Activated B cell treated with CpG ODN at 0.5 μM for 24 hours (primary cell): Measurements from ENCODE around the gene KLRC3. TPM values are rescaled to one million over a fixed set of nuclear protein-coding genes. Genes with fewer than 3 reads are reported as not detected.
"Not testable (repeated sequence)": the region's sequence is repeated elsewhere in the genome, so short reads cannot be mapped to it uniquely, and the experiment has no call there.

Experiments used
- ATAC-seq: fragments of 200-7000 bp; cut with Tn5 transposase; one replicate; pipeline ENCODE4 v1.10.0; 2021; ENCODE audit warnings: low read depth, mild to moderate bottlenecking, moderate library complexity
- CTCF ChIA-PET: fragments of 350-600 bp; sonication (Branson Sonifier 250); formaldehyde crosslinking; loops from one replicate; lab custom pipeline; 2021; ENCODE audit warnings: antibody characterized with exemption; lab: Charles Lee
- POLR2A ChIA-PET: fragments of 350-600 bp; sonication (Branson Sonifier 250); formaldehyde crosslinking; loops from one replicate; lab custom pipeline; 2021; ENCODE audit warnings: antibody characterized with exemption; lab: Charles Lee
- DNase-seq: peaks from one replicate; pipeline ENCODE4 v3.0.0; 2022
- H3K27ac Mint-ChIP-seq: one replicate; pipeline ENCODE4 v1.8.0; 2020; ENCODE audit warnings: mixed read lengths
- H3K27me3 Mint-ChIP-seq: one replicate; pipeline ENCODE4 v1.8.0; 2021; ENCODE audit warnings: mixed read lengths
- H3K36me3 Mint-ChIP-seq: one replicate; pipeline ENCODE4 v1.8.0; 2021; ENCODE audit warnings: low read depth, mixed read lengths
- H3K4me1 Mint-ChIP-seq: one replicate; pipeline ENCODE4 v1.8.0; 2021; ENCODE audit warnings: mixed read lengths
- H3K4me3 Mint-ChIP-seq: one replicate; pipeline ENCODE4 v1.8.0; 2020; ENCODE audit warnings: mild to moderate bottlenecking, mixed read lengths
- H3K9me3 Mint-ChIP-seq: one replicate; pipeline ENCODE4 v1.8.0; 2020; ENCODE audit warnings: mixed read lengths
- intact Hi-C: fragments of 100-400 bp; cut with micrococcal nuclease; formaldehyde crosslinking; loops from one replicate; pipeline ENCODE4 v1.15.1; 2024
- total RNA-seq: library from RNA; stranded (reverse); gene quantifications from 2 replicates; pipeline ENCODE4 v1.2.3, GENCODE V29; 2022
- TF ChIP-seq, protein P1 (sequence below): fragments of 200-600 bp; IDR thresholded peaks from one replicate; pipeline ENCODE4 v1.8.0; 2022; ENCODE audit warnings: antibody characterized with exemption, mild to moderate bottlenecking

The KLRC3 gene
- total RNA-seq, 1 donor from 2014 or later: not detected

GRCh38 chr12:10393291-10393690 lies 27.1 kb downstream of the KLRC3 start:
- Mint-ChIP-seq H3K36me3 (no peaks in the 10 kb centered on the region), H3K27me3 (peaks cover 14% of the 10 kb centered on the region), H3K9me3 (no peaks in the 10 kb centered on the region), H3K4me3 (no peak overlapping the region), H3K27ac (no peak overlapping the region), H3K4me1 (peaks cover 38% of the 10 kb centered on the region)
- DNase-seq (no peak), ATAC-seq (no peak)
- TF ChIP-seq, protein P1, sequence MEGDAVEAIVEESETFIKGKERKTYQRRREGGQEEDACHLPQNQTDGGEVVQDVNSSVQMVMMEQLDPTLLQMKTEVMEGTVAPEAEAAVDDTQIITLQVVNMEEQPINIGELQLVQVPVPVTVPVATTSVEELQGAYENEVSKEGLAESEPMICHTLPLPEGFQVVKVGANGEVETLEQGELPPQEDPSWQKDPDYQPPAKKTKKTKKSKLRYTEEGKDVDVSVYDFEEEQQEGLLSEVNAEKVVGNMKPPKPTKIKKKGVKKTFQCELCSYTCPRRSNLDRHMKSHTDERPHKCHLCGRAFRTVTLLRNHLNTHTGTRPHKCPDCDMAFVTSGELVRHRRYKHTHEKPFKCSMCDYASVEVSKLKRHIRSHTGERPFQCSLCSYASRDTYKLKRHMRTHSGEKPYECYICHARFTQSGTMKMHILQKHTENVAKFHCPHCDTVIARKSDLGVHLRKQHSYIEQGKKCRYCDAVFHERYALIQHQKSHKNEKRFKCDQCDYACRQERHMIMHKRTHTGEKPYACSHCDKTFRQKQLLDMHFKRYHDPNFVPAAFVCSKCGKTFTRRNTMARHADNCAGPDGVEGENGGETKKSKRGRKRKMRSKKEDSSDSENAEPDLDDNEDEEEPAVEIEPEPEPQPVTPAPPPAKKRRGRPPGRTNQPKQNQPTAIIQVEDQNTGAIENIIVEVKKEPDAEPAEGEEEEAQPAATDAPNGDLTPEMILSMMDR: no peak
- ChIA-PET POLR2A (interaction anchor here (0.6 kb wide), 1 partner anchor 29 kb away, joined by 3 read pairs; no protein-coding TSS in a partner anchor), CTCF (no interaction called here)
- intact Hi-C loops: no loop called here

- peaks cover 9% of the 10 kb centered on the region for H3K27me3 Mint-ChIP-seq
- TF ChIP-seq, protein P1: no peak
- no peak for ATAC-seq
- CTCF ChIA-PET: no interaction called here
- H3K4me1 Mint-ChIP-seq: peaks cover 38% of the 10 kb centered on the region
- no peaks in the 10 kb centered on the region for H3K9me3 Mint-ChIP-seq
- H3K27ac Mint-ChIP-seq: no peak overlapping the region
- POLR2A ChIA-PET: interaction anchor here (0.6 kb wide), 1 partner anchor 28 kb away, joined by 3 read pairs; no protein-coding TSS in a partner anchor
- DNase-seq: no peak
- no peak overlapping the region for H3K4me3 Mint-ChIP-seq
- intact Hi-C loops: no loop called here
- no peaks in the 10 kb centered on the region for H3K36me3 Mint-ChIP-seq
Measured at GRCh38 chr12:10392394-10392930, 27.9 kb downstream of the KLRC3 start.

- H3K4me3 Mint-ChIP-seq, DNase-seq, ATAC-seq, H3K9me3 Mint-ChIP-seq, H3K27ac Mint-ChIP-seq, H3K36me3 Mint-ChIP-seq, POLR2A ChIA-PET, intact Hi-C loops, H3K27me3 Mint-ChIP-seq, CTCF ChIA-PET: not testable (repeated sequence)
- H3K4me1 Mint-ChIP-seq: peaks cover 36% of the 10 kb centered on the region
Measured at GRCh38 chr12:10390991-10391390, 29.4 kb downstream of the KLRC3 start.

GRCh38 chr12:10389904-10390303 lies 30.5 kb downstream of the KLRC3 start, which contains the start of gene KLRK1:
KLRK1 (minus strand) TSS chr12:10390041; CDS start chr12:10388810, 1,231 bp downstream.
- POLR2A ChIA-PET: no interaction called here
- ATAC-seq (no peak), DNase-seq (no peak)
- CTCF ChIA-PET: no interaction called here
- Mint-ChIP-seq H3K27ac (no peak within 1 kb of the TSS), H3K4me1 (peaks cover 26% of the 10 kb centered on the region), H3K9me3 (no peaks in the 10 kb centered on the region), H3K36me3 (no peaks in the 10 kb centered on the region), H3K27me3 (peaks cover 11% of the 10 kb centered on the region), H3K4me3 (no peak within 1 kb of the TSS)
- intact Hi-C loops: no loop called here
- TF ChIP-seq, protein P1: no peak

DNA sequence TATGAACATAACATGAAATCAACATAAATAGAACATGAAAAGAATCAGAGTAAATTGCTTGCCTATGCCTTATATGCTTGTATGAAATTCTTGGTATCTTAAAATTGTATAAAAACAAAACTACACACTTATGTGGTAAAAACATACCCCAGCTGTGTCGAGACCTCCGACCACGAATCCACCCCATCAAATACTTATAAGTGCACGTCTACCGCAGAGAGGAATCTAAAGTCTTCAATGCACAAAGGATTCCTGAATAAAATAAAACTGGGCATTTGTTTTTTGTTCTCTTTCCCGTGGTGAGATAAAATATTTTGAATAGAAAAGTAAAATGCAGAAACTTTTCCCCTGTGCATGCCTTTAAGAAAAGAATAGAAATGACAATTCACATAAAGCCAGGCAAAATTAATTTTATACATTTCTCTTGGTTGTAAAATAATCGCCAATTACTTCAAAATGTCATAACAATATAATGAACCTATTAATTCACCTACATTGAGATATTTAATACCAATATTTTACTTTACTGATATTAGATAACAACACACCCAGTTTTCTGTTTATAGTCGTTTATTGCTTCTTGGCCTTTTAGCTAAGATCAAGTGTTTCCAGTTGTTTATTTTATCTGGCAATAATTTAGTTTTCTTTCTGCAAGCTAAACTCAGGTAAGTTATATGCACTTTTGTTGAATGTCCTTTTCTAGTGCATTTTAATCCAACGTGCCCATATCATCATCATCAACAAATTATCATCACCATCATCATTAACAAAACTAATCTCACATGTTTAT lies 31.6 kb downstream of the KLRC3 start:
- TF ChIP-seq, protein P1: no peak
- Mint-ChIP-seq H3K4me1 (peaks cover 18% of the 10 kb centered on the region), H3K27me3 (peaks cover 11% of the 10 kb centered on the region), H3K36me3 (no peaks in the 10 kb centered on the region), H3K4me3 (peak overlapping the region; percentile 20), H3K9me3 (peaks cover 2% of the 10 kb centered on the region), H3K27ac (no peak overlapping the region)
- CTCF ChIA-PET: no interaction called here
- no peak for ATAC-seq
- no peak for DNase-seq
- POLR2A ChIA-PET: no interaction called here
- intact Hi-C loops: no loop called here

GRCh38 chr12:10387498-10387897 lies 32.9 kb downstream of the KLRC3 start:
- ATAC-seq, H3K27ac Mint-ChIP-seq, intact Hi-C loops, H3K9me3 Mint-ChIP-seq, DNase-seq, H3K4me3 Mint-ChIP-seq, H3K36me3 Mint-ChIP-seq, CTCF ChIA-PET: not testable (repeated sequence)
- POLR2A ChIA-PET: interaction anchor here (0.7 kb wide), 1 partner anchor 521 kb away, joined by 3 read pairs; no protein-coding TSS in a partner anchor
- H3K27me3 Mint-ChIP-seq: peaks cover 12% of the 10 kb centered on the region
- H3K4me1 Mint-ChIP-seq: peaks cover 16% of the 10 kb centered on the region
